ENCODE results near the gene BOD1L2.

Gene BOD1L2

GRCh38 chr18:57142324-57142723 is 4.6 kb upstream of the BOD1L2 start:
- no peaks in the 10 kb centered on the region for H3K4me1 ChIP-seq (ENCODE audit: insufficient read depth, low read length, severe bottlenecking)

GRCh38 chr18:57143265-57143664 is 3.6 kb upstream of the BOD1L2 start:
- no peaks in the 10 kb centered on the region for H3K4me1 ChIP-seq (ENCODE audit: insufficient read depth, low read length, severe bottlenecking)
- H3F3A ChIP-seq (ENCODE audit: insufficient read depth, low read length), result no peaks in the 10 kb centered on the region
- H3K27me3 ChIP-seq (ENCODE audit: insufficient read depth, low read length), result no peaks in the 10 kb centered on the region
- no peak overlapping the region for H3K4me2 ChIP-seq (ENCODE audit: low read length)
- no peaks in the 10 kb centered on the region for H3K9me3 ChIP-seq (ENCODE audit: low read length)
- no peak overlapping the region for H3K9ac ChIP-seq (ENCODE audit: low read length)
- no peaks in the 10 kb centered on the region for H3K79me2 ChIP-seq (ENCODE audit: insufficient read depth, low read length)
- no peaks in the 10 kb centered on the region for H3K36me3 ChIP-seq (ENCODE audit: insufficient read depth, low read length)
- H3K27ac ChIP-seq (ENCODE audit: low read depth, low read length, poor library complexity, severe bottlenecking), result no peak overlapping the region
- no peak overlapping the region for H3K4me3 ChIP-seq (ENCODE audit: low read depth, low read length, poor library complexity, severe bottlenecking)
- TF ChIP-seq EZH2 (IDR thresholded peaks at IDR 0.05; ENCODE audit: borderline replicate concordance, low read length) (no peak), CTCF (IDR thresholded peaks at IDR 0.05; ENCODE audit: low read length) (no peak)
- H3K9me2 ChIP-seq (ENCODE audit: low read depth, low read length), result no peaks in the 10 kb centered on the region
- H4K20me1 ChIP-seq (ENCODE audit: insufficient read depth, low read length), result no peaks in the 10 kb centered on the region
- no peak overlapping the region for H2AFZ ChIP-seq (ENCODE audit: low read length)

More at GRCh38 chr18:57142324-57142723, 4.6 kb upstream of the BOD1L2 start:
- H3F3A ChIP-seq (ENCODE audit: insufficient read depth, low read length), result no peaks in the 10 kb centered on the region
- no peak overlapping the region for H3K9ac ChIP-seq (ENCODE audit: low read length)
- H3K4me2 ChIP-seq (ENCODE audit: low read length), result no peak overlapping the region
- no peak overlapping the region for H3K4me3 ChIP-seq (ENCODE audit: low read depth, low read length, poor library complexity, severe bottlenecking)
- no peaks in the 10 kb centered on the region for H3K9me3 ChIP-seq (ENCODE audit: low read length)
- no peaks in the 10 kb centered on the region for H3K36me3 ChIP-seq (ENCODE audit: insufficient read depth, low read length)
- no peaks in the 10 kb centered on the region for H3K9me2 ChIP-seq (ENCODE audit: low read depth, low read length)
- no peaks in the 10 kb centered on the region for H4K20me1 ChIP-seq (ENCODE audit: insufficient read depth, low read length)
- no peaks in the 10 kb centered on the region for H3K79me2 ChIP-seq (ENCODE audit: insufficient read depth, low read length)
- no peaks in the 10 kb centered on the region for H3K27me3 ChIP-seq (ENCODE audit: insufficient read depth, low read length)
- TF ChIP-seq CTCF (IDR thresholded peaks at IDR 0.05; ENCODE audit: low read length) (no peak), EZH2 (IDR thresholded peaks at IDR 0.05; ENCODE audit: borderline replicate concordance, low read length) (no peak)
- H3K27ac ChIP-seq (ENCODE audit: low read depth, low read length, poor library complexity, severe bottlenecking), result no peak overlapping the region
- H2AFZ ChIP-seq (ENCODE audit: low read length), result no peak overlapping the region

GRCh38 chr18:57148263-57148662 is 1.4 kb downstream of the BOD1L2 start:
- no peaks in the 10 kb centered on the region for H3F3A ChIP-seq (ENCODE audit: insufficient read depth, low read length)

More at GRCh38 chr18:57148263-57148662, 1.4 kb downstream of the BOD1L2 start:
- no peak for TF ChIP-seq EZH2 (IDR thresholded peaks at IDR 0.05; ENCODE audit: borderline replicate concordance, low read length)
- no peak for TF ChIP-seq CTCF (IDR thresholded peaks at IDR 0.05; ENCODE audit: low read length)
- Histone ChIP-seq H3K4me2 (ENCODE audit: low read length) (no peak overlapping the region), H3K27me3 (ENCODE audit: insufficient read depth, low read length) (no peaks in the 10 kb centered on the region), H4K20me1 (ENCODE audit: insufficient read depth, low read length) (no peaks in the 10 kb centered on the region), H3K4me1 (ENCODE audit: insufficient read depth, low read length, severe bottlenecking) (no peaks in the 10 kb centered on the region), H3K4me3 (ENCODE audit: low read depth, low read length, poor library complexity, severe bottlenecking) (no peak overlapping the region), H3K36me3 (ENCODE audit: insufficient read depth, low read length) (no peaks in the 10 kb centered on the region), H3K79me2 (ENCODE audit: insufficient read depth, low read length) (no peaks in the 10 kb centered on the region), H3K27ac (ENCODE audit: low read depth, low read length, poor library complexity, severe bottlenecking) (no peak overlapping the region), H3K9me3 (ENCODE audit: low read length) (no peaks in the 10 kb centered on the region), H3K9ac (ENCODE audit: low read length) (no peak overlapping the region), H3K9me2 (ENCODE audit: low read depth, low read length) (no peaks in the 10 kb centered on the region), H2AFZ (ENCODE audit: low read length) (no peak overlapping the region)

Data from OCI-LY1 (cell line).